ENCODE results near the gene CCDC187.
"Not testable (repeated sequence)": the region's sequence is repeated elsewhere in the genome, so short reads cannot be mapped to it uniquely, and the experiment has no call there.

Gene CCDC187

GRCh38 chr9:136273921-136274785, 29.7 kb downstream of the CCDC187 start:
- Histone ChIP-seq H3K4me1 (ENCODE audit: insufficient read depth, insufficient read length) (peaks cover 13% of the 10 kb centered on the region), H3K27me3 (ENCODE audit: insufficient read depth, insufficient read length) (no peaks in the 10 kb centered on the region), H3K9me3 (ENCODE audit: insufficient read depth, low read length) (no peaks in the 10 kb centered on the region), H3K36me3 (ENCODE audit: insufficient read depth, insufficient read length, low read length) (no peaks in the 10 kb centered on the region), H3K4me3 (ENCODE audit: insufficient read length, low read depth) (no peak overlapping the region), H3K9ac (ENCODE audit: insufficient read length, low read depth) (no peak overlapping the region)
- no peak for TF ChIP-seq ZNF274 (IDR thresholded peaks at IDR 0.05; ENCODE audit: low read depth, low read length)
- no peak for TF ChIP-seq SUZ12 (IDR thresholded peaks at IDR 0.05; ENCODE audit: extremely low read depth, insufficient read depth, insufficient read length)
- TF ChIP-seq YY1 (IDR thresholded peaks at IDR 0.05; ENCODE audit: insufficient read depth, insufficient read length), result no peak
- no peak for DNase-seq (ENCODE audit: low read depth, low spot score)

GRCh38 chr9:136273244-136273865, 30.5 kb downstream of the CCDC187 start:
- Histone ChIP-seq H3K4me3 (ENCODE audit: insufficient read length, low read depth) (no peak overlapping the region), H3K4me1 (ENCODE audit: insufficient read depth, insufficient read length) (peaks cover 18% of the 10 kb centered on the region), H3K9ac (ENCODE audit: insufficient read length, low read depth) (no peak overlapping the region), H3K36me3 (ENCODE audit: insufficient read depth, insufficient read length, low read length) (no peaks in the 10 kb centered on the region), H3K27me3 (ENCODE audit: insufficient read depth, insufficient read length) (no peaks in the 10 kb centered on the region), H3K9me3 (ENCODE audit: insufficient read depth, low read length) (no peaks in the 10 kb centered on the region)
- TF ChIP-seq YY1 (IDR thresholded peaks at IDR 0.05; ENCODE audit: insufficient read depth, insufficient read length) (no peak), SUZ12 (IDR thresholded peaks at IDR 0.05; ENCODE audit: extremely low read depth, insufficient read depth, insufficient read length) (no peak), ZNF274 (IDR thresholded peaks at IDR 0.05; ENCODE audit: low read depth, low read length) (no peak)
- no peak for DNase-seq (ENCODE audit: low read depth, low spot score)

- Histone ChIP-seq H3K9ac (ENCODE audit: insufficient read length, low read depth) (no peak overlapping the region), H3K36me3 (ENCODE audit: insufficient read depth, insufficient read length, low read length) (no peaks in the 10 kb centered on the region), H3K4me1 (ENCODE audit: insufficient read depth, insufficient read length) (peaks cover 19% of the 10 kb centered on the region), H3K9me3 (ENCODE audit: insufficient read depth, low read length) (no peaks in the 10 kb centered on the region), H3K27me3 (ENCODE audit: insufficient read depth, insufficient read length) (peaks cover 3% of the 10 kb centered on the region), H3K4me3 (ENCODE audit: insufficient read length, low read depth) (no peak overlapping the region)
- TF ChIP-seq ZNF274 (IDR thresholded peaks at IDR 0.05; ENCODE audit: low read depth, low read length) (no peak), YY1 (IDR thresholded peaks at IDR 0.05; ENCODE audit: insufficient read depth, insufficient read length) (no peak), SUZ12 (IDR thresholded peaks at IDR 0.05; ENCODE audit: extremely low read depth, insufficient read depth, insufficient read length) (no peak)
- no peak for DNase-seq (ENCODE audit: low read depth, low spot score)
These were observed 33.7 kb downstream of the CCDC187 start for GRCh38 chr9:136270173-136270705.

- Histone ChIP-seq H3K9me3 (ENCODE audit: insufficient read depth, low read length) (no peaks in the 10 kb centered on the region), H3K4me1 (ENCODE audit: insufficient read depth, insufficient read length) (peaks cover 18% of the 10 kb centered on the region), H3K36me3 (ENCODE audit: insufficient read depth, insufficient read length, low read length) (no peaks in the 10 kb centered on the region), H3K4me3 (ENCODE audit: insufficient read length, low read depth) (no peak overlapping the region), H3K9ac (ENCODE audit: insufficient read length, low read depth) (no peak overlapping the region), H3K27me3 (ENCODE audit: insufficient read depth, insufficient read length) (peaks cover 3% of the 10 kb centered on the region)
- DNase-seq (ENCODE audit: low read depth, low spot score), result no peak
- TF ChIP-seq ZNF274 (IDR thresholded peaks at IDR 0.05; ENCODE audit: low read depth, low read length) (no peak), YY1 (IDR thresholded peaks at IDR 0.05; ENCODE audit: insufficient read depth, insufficient read length) (no peak), SUZ12 (IDR thresholded peaks at IDR 0.05; ENCODE audit: extremely low read depth, insufficient read depth, insufficient read length) (no peak)
These were observed 35.2 kb downstream of the CCDC187 start for GRCh38 chr9:136268735-136269134.

- Histone ChIP-seq H3K4me1 (ENCODE audit: insufficient read depth, insufficient read length) (peaks cover 22% of the 10 kb centered on the region), H3K4me3 (ENCODE audit: insufficient read length, low read depth) (no peak overlapping the region), H3K27me3 (ENCODE audit: insufficient read depth, insufficient read length) (peaks cover 3% of the 10 kb centered on the region), H3K9me3 (ENCODE audit: insufficient read depth, low read length) (no peaks in the 10 kb centered on the region), H3K36me3 (ENCODE audit: insufficient read depth, insufficient read length, low read length) (no peaks in the 10 kb centered on the region), H3K9ac (ENCODE audit: insufficient read length, low read depth) (no peak overlapping the region)
- DNase-seq (ENCODE audit: low read depth, low spot score), result peak; percentile 25
- TF ChIP-seq ZNF274 (IDR thresholded peaks at IDR 0.05; ENCODE audit: low read depth, low read length) (no peak), SUZ12 (IDR thresholded peaks at IDR 0.05; ENCODE audit: extremely low read depth, insufficient read depth, insufficient read length) (no peak), YY1 (IDR thresholded peaks at IDR 0.05; ENCODE audit: insufficient read depth, insufficient read length) (no peak)
These were observed 35.6 kb downstream of the CCDC187 start for GRCh38 chr9:136268318-136268717.

GRCh38 chr9:136267261-136268111, 36.4 kb downstream of the CCDC187 start:
- Histone ChIP-seq H3K36me3 (ENCODE audit: insufficient read depth, insufficient read length, low read length) (no peaks in the 10 kb centered on the region), H3K4me3 (ENCODE audit: insufficient read length, low read depth) (peak overlapping the region; percentile 70), H3K27me3 (ENCODE audit: insufficient read depth, insufficient read length) (peaks cover 3% of the 10 kb centered on the region), H3K4me1 (ENCODE audit: insufficient read depth, insufficient read length) (peaks cover 26% of the 10 kb centered on the region), H3K9ac (ENCODE audit: insufficient read length, low read depth) (peak overlapping the region; percentile 88), H3K9me3 (ENCODE audit: insufficient read depth, low read length) (no peaks in the 10 kb centered on the region)
- DNase-seq (ENCODE audit: low read depth, low spot score), result peak; percentile 69
- TF ChIP-seq YY1 (IDR thresholded peaks at IDR 0.05; ENCODE audit: insufficient read depth, insufficient read length) (no peak), SUZ12 (IDR thresholded peaks at IDR 0.05; ENCODE audit: extremely low read depth, insufficient read depth, insufficient read length) (no peak), ZNF274 (IDR thresholded peaks at IDR 0.05; ENCODE audit: low read depth, low read length) (no peak)

- H3K4me3 ChIP-seq (ENCODE audit: insufficient read length, low read depth); H3K27me3 ChIP-seq (ENCODE audit: insufficient read depth, insufficient read length); H3K36me3 ChIP-seq (ENCODE audit: insufficient read depth, insufficient read length, low read length); H3K9me3 ChIP-seq (ENCODE audit: insufficient read depth, low read length); DNase-seq (ENCODE audit: low read depth, low spot score); H3K9ac ChIP-seq (ENCODE audit: insufficient read length, low read depth): not testable (repeated sequence)
- peaks cover 33% of the 10 kb centered on the region for H3K4me1 ChIP-seq (ENCODE audit: insufficient read depth, insufficient read length)
These were observed 37.3 kb downstream of the CCDC187 start for GRCh38 chr9:136266641-136267040.

Data from NT2/D1 (cell line).